ENCODE measurements around the gene PTPRO.

PTPRO gene

DNA sequence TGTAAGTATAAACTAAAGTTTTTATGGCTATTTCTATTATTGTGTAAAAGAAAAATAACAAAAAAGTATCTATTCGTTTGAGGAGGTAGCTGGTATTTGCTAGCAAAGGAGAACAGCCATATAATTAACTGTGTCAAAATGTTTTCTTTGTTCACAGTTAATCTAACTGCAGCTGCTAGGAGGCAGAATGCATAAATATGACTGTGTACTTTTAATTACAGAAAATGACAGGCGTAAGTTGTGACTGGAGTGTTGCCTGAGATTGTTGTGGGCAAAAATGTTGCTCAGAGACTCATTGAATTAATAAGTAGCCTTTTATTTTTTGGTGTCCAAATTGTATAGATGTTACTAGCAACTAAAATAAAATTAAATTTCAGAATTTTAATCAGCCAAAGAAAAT, 33.5 kb downstream of the PTPRO start:
- DNase-seq: no peak

GRCh38 chr12:15356951-15357364, 34.6 kb downstream of the PTPRO start:
- DNase-seq: no peak

DNA sequence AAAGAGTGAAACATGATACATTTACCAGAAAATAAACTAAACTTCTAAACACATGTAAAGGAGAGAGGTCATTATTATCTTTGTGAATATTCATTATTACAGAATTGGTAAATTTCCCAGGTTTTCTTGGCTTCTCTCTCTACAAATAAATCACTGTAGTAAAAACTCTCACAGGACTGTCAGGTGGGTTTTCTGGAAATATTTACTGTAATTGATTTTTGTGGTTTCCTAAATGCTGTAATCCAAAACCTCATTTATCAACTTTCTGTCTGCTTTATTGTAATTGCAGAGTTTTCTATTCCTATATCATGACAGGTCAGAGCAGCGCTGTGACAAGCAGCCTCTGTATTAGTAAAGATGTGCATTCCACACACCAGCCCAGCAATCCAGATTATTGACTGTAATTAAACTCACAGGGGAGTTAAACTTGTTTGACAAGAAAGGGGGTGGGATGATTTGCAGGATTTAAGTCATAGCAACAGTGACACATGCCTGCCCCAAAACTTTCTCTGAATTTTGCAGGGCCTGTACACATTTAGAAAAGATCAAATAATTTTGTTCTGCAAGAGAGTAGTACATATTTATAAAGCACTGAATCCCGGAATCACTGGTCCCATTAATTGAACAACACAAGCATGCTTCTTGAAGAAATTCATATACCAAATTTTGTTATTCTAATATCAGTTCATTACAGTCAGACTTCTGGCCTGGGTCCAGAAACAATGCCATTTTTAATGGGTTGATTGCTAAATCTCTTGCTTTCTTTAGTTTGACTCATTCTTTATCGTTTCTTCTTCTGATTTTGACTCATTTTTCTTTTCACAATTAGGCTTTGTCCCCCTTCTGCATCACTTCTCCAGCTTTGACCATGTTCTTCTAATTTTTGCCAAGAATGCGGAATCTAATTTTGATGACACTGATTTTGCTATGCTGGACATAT, 42.2 kb downstream of the PTPRO start:
- no peak for DNase-seq

DNA sequence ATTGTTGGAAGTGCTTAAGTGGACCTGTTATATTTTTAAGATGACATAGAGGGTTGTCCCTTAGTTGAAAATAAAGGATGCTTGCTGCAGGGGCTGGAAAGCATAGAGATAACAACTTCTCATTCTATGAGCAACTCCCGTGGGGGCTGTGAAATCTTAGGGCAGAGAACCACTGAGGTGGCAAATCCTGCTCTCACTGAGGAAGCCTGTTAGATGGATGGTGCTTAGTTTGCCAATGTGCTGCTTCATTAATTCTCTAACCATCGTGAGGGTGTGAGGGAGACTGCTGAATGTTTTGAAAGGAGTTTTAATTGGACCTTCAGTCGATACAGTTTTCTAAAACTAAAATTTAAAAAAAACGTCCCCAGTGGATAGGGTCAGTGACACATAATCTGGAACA, 46.5 kb downstream of the PTPRO start:
- DNase-seq: no peak

- no peak for DNase-seq
These were observed 50.0 kb downstream of the PTPRO start for GRCh38 chr12:15372352-15372751.

DNA sequence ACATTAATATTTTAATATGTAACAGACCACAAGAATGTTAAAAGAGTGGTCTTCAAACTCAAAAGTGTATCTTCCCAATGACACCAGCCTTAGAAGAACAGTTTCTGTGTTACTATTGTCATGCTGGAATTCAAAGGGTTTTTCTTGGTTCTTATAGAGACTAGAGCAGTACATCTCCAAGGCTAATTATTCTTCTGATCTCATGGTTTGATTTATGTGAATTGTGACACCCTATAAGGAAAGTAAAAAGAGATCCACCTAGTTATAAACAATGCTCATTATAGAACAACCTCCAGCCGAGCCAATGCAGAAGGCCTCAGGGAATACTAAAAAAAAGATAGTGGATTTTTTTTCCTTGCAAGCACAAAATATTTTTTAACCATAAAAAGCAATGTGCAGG, 65.5 kb downstream of the PTPRO start:
- no peak for DNase-seq

- no peak for DNase-seq
These were observed 67.3 kb downstream of the PTPRO start for GRCh38 chr12:15389561-15389960.

GRCh38 chr12:15393037-15393436, 70.7 kb downstream of the PTPRO start:
- DNase-seq: no peak

GRCh38 chr12:15393995-15394394, 71.7 kb downstream of the PTPRO start:
- DNase-seq: no peak

GRCh38 chr12:15404485-15404884, 82.2 kb downstream of the PTPRO start:
- DNase-seq: no peak

DNA sequence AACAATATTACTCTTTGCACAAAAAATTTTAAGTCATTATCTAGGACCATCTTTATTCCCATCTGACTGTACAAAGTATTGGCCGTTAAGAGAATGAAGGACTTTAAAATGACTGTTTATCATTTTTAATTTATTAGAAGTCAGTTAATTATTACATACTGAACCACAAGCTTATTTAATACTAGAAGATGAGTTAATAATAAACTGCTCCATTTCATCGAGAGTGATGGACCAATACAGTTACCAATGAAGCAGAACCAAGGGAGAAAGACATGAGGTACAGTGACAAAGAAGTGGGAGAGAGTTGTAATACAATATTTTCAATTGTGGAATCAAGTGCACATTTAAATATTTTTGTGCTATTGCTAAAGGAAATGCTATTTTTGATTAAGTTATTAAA, 83.3 kb downstream of the PTPRO start:
- no peak for DNase-seq

GRCh38 chr12:15407025-15407424, 84.7 kb downstream of the PTPRO start:
- DNase-seq: no peak

DNA sequence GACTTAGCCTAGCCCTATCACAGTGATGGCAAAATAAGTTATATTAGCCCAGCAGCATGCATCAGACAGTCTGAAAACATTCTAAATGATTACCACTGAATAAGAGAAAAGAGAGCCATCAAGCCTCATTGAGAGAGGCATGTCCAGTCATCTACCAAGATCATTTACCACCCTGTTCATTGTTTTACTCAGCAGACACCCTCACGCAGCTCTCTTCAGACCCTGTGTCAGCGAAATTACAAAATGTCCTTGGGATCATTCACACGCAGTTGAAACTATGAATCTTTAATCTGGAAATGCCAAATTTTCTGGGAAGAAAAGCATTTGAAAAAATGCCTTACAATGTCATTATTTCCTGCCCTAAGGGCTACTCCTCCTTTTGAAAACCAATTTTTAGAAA, 89.5 kb downstream of the PTPRO start:
- DNase-seq: no peak

DNA sequence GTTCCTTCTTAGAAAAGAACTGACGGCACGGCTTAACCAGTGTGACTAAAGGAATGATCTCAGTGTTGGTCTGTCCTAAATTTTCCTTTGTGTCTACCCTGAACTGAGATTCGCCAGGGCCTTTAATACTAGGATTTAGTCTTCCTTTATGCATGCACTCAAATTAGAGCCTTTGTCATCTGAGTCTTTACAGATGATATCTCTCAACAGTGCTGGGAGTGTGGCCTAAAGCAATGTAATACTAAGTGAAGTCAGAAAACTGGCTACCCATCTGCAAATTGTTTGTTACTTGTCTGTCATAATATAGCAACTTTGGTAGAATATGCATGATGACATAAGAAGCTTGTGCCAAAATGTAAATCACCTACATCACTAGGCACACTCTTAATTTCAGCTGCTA, 95.4 kb downstream of the PTPRO start:
- no peak for DNase-seq

- no peak for DNase-seq
These were observed 101.3 kb downstream of the PTPRO start for GRCh38 chr12:15423629-15424028.

- no peak for DNase-seq
These were observed 105.6 kb downstream of the PTPRO start for GRCh38 chr12:15427913-15428312.

DNA sequence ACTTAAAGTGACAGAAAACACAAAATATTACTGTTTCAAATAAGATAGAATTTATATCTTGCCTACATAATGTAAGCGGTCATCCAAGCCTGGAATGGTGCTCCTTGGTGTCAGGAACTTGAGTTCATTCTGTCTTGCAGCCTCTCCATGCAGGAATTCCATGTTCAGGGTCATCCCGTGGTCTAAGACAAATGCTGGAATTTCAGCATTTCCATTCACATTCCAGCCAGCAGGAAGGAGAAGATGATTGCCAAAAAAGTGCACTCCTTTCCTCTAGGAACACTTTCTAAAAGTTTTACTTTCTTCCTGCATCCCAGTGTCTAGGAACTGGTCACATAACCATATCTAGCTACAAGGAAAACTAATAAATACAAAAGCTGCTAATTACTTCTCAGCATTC, 106.3 kb downstream of the PTPRO start:
- DNase-seq: no peak

DNA sequence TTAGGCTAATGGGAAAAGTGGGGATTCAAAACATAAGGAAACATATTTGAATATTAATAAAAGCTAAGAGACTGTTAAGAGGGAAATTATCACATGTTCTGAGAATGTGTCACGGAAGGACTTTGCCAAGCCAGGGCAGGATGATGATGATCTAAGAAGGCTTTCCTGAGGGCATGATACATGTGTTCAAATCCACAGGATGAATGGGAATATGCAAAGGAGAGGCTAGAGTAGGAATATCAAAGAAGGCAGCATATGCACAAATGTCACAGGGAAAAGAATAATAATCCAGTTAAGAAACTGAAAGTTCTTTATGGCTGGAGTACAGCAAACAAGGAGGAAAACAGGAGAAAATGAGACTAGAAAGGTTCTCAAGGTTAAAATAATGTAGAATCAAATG, 107.0 kb downstream of the PTPRO start:
- DNase-seq: no peak

DNA sequence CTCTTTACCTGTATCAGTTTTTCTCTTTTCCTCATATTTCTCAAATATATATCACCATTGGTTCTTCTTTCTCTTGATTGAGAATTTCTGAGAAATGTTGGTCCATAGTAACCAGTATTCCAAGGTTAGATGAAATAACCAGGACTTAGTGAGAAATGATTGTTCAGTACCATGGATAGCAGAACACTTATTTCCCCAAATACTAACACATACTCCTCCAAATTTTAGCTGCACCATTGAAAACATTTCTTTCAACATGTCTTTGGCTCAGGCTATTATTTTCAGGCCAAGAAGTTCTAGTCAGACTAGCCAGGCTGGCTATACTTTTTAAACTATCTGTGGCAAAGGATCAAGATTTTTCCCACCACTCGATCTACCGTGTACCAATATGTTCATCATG, 113.3 kb downstream of the PTPRO start:
- DNase-seq: no peak

GRCh38 chr12:15439459-15439858, 117.2 kb downstream of the PTPRO start:
- DNase-seq: no peak

DNA sequence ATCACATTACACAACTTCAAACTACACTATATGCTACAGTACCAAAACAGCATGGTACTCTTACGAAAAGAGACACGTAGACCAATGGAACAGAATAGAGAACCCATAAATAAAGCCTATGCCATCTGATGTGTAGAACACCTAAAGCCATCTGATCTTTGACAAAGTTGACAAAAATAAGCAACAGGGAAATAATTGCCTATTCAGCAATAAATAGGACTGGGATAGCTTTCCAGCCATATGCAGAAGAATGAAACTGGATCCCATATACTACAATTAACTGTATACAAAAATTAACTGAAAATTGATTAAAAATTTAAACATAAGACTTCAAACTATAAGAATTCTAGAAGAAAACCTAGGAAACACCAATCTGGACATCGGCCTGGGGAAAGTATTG, 120.7 kb downstream of the PTPRO start:
- DNase-seq: no peak

GRCh38 chr12:15443611-15444010, 121.3 kb downstream of the PTPRO start:
- no peak for DNase-seq

GRCh38 chr12:15444523-15444922, 122.2 kb downstream of the PTPRO start:
- DNase-seq: no peak

DNA sequence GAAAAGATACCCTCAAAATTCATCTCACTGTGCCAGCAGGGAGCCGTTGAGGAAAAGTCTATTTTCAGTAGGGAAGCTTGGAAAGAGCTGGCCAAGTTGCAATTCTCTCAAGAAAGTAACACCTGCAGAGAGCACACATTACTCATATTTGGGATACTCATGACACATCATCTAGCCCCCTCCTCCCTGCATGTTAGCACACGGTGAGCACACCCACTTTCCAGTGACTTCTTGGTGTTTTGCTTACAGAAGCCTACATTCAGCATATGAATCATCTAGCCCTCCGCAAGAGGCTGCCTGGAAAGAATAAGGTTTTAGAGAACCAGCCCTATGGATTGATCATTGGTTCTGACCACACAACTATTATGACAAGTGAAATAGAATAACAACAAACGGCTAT, 124.5 kb downstream of the PTPRO start:
- DNase-seq: no peak

- DNase-seq: no peak
These were observed 131.3 kb downstream of the PTPRO start for GRCh38 chr12:15453613-15454012.
